Measurements from ENCODE around the gene HTR3D.

DNA sequence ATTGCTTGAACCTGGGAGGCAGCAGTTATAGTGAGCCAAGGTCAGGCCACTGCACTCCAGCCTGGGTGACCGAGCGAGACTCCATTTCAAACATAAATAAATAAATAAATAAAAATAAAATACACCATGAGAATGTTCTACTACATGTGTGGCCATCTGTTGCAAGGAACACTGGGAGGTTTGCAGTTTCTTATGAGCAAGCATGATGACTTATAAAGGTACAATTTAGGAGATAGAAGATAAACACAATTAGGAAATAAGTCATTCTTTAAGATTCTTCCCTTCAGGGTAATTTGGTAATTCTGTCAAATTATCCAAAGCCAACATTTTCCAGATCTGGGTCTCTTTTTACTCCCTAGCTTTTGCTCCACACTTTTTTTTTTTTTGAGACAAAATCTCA, 34.7 kb downstream of the HTR3D start:
- TF ChIP-seq ZNF333 (CRISPR knock-in tag; IDR thresholded peaks at IDR 0.05; ENCODE audit: borderline replicate concordance) (no peak), CTCF (CRISPR knock-in tag; IDR thresholded peaks at IDR 0.05) (no peak)

Measured in HepG2 (cell line).